HG02885 (cell line): Measurements from ENCODE around the gene CYSRT1.

ENCODE experiments used
- ATAC-seq: cut with Tn5 transposase; IDR thresholded peaks from one replicate; pipeline ENCODE4 v1.9.1; 2021; ENCODE audit warnings: mild to moderate bottlenecking; ENCODE audit not compliant: unreplicated experiment, poor library complexity

The CYSRT1 gene, protein sequence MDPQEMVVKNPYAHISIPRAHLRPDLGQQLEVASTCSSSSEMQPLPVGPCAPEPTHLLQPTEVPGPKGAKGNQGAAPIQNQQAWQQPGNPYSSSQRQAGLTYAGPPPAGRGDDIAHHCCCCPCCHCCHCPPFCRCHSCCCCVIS

DNA sequence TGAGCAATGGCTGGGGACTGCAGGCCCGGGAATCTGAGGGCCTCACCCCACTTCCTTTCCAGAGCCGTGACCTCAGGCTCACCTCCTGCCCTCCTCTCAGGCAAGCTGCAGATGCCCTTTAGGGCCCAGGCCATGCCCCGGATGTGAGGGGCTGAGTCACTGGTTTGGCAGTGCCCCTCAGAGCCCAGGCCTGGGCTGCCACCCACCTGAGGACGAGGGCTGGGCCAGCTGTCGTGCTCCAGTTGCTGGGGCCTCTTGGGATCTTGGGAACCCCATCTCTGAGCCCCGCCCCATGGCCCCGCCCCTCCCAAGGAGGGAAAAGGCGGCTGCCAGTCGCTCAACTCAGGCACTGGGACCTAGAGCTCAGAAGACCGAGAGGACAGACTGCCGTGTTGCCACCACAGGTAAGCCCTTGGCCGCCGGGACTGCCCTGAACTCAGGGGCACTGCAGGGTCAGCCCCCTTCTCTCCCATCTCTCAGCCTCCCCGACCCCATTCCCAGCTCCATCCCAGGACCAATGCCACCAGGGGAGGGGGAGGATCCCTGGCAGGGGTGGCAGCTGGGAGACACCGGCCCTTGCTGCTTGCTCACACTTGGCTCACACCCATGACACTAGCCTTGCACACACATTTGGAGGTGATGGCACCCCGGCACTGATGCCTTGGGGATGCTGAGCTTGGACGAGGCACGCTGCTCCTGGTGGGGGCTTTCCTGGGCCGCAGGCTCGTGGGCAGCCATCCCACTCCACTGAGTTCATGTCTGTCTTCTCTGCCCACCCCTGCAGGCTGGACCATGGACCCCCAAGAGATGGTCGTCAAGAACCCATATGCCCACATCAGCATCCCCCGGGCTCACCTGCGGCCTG, at the start of gene CYSRT1:
Gene CYSRT1, plus strand, starts transcription at position 345 of the 865 bp plus-strand sequence. Its CDS starts 448 bp downstream, at position 793.
- no peak for ATAC-seq

DNA sequence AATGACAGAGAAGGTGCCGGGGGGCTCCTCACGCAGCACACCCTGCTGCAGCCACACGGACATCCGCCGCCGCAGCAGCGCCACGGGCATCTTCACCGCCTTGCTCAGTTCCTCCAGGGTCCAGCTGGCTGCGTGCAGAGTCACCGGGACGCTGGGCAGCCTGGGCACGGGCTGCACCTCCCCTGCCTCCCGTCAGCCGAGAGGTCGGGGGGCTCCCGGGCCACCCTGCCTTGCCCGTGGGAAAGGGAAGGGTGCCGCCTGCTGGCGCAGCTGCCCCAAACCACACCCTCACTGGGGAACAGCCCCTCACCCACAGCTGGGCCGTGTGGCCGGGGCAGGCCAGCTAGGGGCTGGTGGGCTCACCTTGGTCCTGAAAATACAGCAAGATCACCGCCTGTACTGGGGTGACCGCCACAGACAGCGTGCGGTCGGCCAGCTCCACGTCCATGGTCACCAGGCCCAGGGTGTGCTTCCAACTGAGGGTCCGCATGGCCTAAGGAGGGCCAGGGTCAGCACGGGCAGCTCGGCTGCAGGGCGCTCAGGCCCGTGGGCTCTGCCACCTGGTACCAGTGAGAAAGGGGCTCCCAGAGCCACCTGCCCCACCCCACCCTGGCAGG, 49.5 kb upstream of the CYSRT1 start:
- no peak for ATAC-seq

DNA sequence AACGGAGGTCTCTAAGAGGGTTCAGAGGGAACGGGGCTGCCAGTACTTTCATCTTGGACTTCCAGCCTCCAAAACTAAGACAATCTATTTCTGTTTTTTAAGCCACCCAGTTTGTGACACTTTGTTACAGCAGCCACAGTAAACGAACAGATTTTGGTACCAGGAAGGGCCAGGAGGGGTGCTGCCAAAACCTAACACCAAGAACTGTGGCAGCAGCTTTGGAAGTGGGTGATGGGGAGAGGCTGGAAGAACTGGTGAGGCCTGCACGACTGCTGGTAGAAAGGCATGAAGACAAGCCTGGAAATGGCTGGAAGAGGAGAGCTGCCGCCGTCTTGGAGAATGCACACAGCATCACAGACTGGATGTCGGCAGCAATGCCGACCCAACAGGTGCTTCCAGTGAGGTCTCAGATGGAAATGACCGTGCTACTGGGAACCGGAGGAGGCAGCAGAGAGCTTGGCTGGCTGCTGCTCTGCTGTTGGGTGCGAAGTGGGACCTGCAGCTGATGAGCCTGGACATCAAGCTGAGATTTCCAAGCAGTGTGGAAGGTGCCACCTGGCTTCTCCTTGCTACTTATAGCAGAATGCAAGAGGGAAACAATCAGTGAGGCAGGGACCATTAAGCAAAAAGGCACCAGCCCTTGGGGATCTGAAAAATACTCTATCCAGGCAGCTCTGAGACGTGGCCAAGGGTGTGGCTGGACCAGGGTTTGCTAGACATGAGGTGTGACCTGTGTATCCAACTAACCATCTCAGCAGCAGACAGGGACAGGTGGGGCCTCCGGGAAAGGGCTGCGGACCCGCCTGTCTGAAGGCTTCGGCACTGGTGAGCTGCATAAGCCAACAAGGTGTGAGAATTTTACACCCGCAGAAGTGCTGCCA, 48.4 kb upstream of the CYSRT1 start:
- ATAC-seq, result no peak

DNA sequence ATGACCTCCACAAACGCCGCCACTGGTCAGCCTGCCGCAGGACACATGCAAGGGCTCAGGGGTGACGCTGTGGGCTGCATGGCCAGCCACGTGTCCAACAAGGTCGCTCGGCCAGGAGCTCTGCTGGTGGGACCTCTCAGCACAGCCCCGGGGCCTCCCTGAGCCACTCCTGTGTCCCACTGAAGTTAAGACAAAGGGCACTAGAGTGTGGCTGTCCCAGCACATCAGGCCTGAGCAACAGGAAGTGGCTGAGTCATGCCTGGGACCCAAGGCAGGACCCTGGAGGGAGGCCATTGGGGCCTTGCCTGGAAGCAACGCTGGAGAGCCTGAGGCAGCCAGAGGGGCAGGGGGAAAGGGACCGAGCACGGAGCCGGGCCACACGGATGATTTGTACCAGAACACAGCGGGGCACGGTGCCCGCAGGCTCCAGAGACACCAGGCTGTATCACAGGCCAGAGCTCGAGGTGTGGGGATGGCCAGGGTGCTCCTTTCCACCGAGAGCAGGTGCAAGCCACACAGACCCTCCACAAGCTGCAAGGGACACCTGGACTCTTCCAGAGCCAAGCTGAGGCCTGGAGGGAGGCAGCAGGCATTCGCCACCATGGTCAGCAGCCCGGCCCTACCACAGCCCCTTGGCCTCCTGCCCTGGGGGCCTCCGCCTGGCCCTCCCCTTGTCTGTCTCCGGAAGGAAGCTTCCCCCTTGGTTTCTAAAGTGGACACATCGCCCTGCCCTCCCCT, 46.6 kb upstream of the CYSRT1 start:
- ATAC-seq, result no peak

DNA sequence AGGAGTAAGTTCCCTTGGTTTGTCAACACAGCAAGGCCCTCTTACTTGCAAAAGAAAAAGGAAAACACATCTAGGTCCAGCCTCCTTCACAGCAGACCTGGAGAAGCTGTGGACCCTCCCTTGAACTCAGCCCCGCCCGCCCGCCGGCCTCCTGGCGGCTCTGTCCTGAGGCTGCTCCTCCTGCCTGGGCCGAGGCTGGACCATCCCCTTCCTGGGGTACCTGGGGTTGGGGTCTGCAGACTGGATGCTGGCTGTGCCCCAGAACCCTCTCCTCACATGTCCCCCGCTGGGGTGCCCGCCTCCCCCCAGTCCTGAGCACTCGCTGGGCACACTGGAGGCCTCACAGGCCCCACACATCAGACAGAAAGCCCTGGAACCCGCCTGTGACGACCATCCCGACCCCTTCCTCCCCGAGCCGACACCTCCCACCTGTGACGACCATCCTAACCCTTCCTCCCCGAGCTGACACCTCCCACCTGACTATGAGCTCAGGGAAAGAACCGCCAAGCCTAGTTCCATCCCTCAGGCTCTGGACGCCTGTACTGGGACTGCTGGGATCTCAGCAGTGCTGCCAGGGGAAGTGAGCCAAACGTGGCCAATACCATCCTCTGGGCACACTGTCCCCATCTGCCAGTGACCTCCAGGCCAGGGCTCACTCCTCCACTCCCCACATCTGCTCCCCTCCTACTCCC, 45.9 kb upstream of the CYSRT1 start:
- ATAC-seq, result no peak

DNA sequence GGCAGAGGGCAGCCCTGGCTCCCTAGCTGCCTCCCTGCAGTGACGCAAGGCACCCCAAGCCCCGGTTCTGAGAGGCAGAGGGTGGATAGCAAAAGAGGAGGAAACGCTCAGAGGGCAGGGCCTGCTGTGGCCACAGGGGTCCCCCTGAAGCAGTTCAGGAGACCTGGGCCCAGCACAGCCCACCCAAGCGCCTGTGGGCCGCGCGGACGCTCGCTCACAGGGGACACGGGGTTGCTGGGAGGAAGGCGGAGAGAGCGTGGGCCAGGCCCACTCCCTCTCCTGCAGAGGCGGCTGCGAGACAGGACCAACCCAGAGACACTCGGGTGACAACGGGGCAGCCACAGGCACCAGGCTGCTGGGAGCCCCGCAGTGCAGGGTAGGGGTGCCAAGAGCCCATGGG, 45.2 kb upstream of the CYSRT1 start:
- no peak for ATAC-seq

DNA sequence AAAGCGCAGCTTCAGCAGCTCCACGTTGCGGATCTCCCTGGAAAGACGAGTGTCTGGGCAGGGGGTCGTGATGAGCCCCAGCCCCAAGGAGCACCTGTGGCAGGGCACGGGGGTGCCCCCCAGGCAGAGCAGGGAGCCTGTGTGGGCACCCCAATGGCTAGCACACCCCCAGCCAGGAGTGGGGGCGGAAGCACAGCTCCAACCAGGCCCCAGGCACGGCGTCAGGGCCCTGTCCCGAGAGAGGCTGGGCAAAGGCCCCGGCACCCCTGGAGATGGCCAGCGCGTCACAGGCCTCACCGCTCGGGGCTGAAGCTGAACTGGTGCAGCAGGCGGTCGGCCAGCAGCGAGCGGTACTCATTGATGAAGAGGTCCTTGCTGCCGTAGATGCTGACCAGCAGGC, 44.5 kb upstream of the CYSRT1 start:
- ATAC-seq, result no peak

DNA sequence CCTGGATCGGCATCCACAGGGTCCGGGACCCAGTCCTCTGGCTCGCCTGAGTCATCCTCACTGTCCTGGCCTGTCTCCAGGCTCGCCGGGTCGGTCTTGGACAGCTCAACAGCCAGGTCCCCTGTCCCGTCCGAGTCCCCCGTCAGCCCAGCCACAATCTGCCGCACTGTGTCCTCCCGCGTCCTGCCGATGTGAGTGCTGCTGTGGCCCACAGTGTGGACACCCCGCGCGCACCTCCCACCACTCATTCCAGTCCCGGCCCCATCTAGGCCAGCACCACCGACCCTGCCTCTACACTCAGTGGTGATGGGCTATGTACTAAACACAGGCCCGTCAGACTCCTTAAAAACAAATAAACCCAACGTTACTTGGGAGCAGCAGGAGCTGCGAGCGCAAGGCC, 43.3 kb upstream of the CYSRT1 start:
- no peak for ATAC-seq

DNA sequence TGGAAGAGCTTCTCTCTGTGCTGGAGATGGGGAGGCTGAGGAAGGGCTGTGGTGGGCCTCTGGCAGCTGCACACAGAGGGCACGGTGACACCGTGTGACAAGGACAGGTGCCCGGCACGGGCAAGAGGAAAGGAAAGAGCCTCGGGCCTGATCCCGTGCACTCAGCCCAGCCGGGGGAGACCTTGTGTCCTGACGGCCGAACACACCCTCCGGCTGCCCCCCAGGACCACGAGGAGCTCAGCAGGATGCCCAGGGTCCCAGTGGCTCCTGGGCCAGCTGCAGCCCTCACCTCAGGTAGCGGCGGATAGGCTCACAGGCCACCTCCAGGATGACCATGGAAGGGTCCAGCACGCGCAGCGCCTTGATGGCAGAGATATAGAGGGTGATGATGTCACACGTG, 42.1 kb upstream of the CYSRT1 start:
- no peak for ATAC-seq

DNA sequence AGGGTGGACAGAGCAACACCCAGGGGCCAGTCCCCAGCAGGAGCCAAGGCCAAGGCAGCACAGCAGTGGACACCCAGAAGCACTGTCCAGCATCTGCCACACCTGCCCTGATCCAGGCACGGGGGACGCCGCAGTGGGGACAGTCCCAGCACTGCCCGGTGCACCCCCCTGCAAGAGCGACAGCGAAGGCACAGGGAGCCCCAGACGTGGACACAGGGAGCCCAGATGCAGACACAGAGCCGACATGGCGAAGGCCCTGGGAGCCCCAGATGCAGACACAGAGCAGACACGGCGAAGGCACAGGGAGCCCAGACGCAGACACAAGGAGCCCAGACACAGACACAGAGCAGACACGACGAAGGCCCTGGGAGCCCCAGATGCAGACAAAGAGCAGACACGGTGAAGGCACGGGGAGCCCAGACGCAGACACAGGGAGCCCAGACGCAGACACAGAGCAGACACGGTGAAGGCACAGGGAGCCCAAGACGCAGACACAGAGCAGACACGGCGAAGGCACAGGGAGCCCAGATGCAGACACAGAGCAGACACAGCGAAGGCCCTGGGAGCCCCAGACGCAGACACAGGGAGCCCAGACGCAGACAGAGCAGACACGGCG, 40.9 kb upstream of the CYSRT1 start:
- ATAC-seq, result no peak

DNA sequence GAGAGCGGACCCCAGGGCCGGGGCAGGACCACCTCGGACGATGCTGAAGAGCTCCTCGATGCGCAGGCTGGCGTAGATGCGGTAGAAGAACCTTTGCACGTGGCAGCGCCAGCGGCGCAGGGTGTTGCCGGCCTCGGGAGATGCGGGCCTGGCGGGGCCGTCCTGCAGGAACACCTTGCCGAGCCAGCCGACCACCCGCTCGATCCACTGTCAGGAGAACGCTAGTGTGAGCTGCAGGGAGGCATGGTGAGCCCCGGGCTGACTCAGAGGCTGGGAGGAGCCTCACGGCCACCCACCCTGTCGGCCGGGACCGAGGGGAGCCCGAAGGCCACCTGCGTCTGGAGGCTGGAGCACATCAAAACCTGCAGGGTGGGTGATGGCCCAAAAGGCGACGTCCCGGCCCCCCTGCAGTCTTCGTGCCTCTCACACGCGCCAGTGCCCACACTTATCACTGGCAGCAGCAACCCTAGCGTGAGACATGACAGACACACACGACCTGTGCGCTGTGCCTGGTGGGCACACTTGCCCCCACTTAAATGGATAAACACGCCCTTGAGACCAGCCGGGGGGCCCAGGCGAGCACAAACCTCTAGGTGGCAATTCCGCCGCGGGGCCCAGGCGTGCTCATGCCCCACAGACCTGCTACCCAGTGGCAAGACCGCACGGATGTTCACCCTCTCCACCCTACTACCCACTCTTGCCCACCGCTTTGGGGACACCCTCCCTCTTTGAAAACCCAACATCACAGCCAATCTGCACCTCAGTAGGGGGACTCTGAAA, 39.9 kb upstream of the CYSRT1 start:
- ATAC-seq, result no peak

DNA sequence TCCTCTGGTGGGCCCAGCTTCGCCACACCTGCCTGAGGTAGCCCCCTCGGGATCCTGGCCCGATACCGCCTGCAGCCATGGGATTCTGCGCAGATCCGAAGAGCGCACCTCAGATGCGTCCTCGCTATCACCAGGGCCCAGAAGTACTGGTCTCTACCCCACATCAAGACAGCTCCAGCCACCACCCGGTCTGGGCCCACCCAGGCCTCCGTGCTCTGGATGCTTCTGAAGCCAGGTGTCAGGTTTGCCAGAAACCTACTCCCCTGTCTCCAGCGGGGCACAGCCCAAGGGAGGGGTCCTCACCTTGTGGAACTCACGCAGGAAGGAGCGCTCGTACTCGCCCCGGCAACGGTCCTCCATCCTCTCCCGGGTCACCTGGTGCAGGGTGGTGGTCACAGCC, 39.1 kb upstream of the CYSRT1 start:
- ATAC-seq, result no peak

DNA sequence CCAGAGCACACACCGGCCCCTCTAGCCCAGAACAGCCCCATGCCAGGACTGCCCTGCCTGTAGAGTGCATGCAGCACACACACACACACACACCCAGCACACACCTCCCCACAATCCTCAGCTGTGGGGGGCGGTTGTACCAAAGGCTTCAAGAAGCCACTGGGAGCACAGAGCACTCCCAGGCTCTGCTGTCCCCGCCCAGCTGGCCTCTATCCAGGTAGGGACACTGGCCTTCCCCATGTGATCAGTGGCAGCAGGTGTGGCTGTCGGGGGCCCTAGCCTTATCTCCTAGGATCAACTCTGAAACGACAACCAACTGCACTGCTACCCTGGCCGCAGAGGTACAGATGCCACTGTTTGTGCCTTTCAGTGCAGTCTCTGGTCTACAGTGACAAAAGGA, 38.6 kb upstream of the CYSRT1 start:
- no peak for ATAC-seq

DNA sequence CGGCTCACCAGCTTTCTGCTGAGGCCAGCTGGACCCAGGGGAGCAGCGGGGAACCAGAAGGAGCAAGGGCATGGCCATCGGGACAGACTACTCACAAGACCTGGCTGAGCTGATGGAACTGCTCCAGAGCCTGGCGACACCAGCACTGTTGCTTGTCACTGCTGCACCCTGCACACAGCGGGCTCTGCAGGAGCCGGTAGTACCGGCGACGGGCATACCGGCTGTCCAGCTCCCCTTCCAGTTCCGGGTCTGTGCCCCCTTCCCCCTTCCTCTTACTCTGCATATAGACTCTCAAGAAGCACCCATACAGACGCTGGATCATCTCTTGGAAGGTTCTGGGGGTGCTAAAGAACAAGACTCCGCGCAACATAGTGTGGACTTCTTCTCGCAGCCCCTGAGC, 37.6 kb upstream of the CYSRT1 start:
- no peak for ATAC-seq

DNA sequence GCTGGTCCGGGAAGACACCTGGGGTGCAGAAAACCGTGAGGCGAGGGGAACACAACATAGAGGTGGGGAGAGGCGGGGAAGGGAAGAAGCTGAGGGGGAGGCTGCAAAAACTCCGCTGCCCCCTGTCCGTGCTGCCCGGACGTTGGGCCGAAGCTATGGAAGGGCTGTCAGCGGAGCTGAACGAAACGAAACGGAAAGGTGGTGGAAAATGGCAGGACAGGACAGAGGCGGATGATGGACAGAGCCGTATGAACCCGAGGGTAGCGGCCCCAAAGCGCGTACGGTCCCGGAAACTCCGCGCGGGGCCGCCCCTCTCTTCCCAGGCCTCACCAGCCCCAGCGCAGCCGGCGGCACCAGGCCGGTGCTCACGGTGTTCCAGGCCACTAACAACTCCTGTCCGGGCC, 36.9 kb upstream of the CYSRT1 start:
- no peak for ATAC-seq

DNA sequence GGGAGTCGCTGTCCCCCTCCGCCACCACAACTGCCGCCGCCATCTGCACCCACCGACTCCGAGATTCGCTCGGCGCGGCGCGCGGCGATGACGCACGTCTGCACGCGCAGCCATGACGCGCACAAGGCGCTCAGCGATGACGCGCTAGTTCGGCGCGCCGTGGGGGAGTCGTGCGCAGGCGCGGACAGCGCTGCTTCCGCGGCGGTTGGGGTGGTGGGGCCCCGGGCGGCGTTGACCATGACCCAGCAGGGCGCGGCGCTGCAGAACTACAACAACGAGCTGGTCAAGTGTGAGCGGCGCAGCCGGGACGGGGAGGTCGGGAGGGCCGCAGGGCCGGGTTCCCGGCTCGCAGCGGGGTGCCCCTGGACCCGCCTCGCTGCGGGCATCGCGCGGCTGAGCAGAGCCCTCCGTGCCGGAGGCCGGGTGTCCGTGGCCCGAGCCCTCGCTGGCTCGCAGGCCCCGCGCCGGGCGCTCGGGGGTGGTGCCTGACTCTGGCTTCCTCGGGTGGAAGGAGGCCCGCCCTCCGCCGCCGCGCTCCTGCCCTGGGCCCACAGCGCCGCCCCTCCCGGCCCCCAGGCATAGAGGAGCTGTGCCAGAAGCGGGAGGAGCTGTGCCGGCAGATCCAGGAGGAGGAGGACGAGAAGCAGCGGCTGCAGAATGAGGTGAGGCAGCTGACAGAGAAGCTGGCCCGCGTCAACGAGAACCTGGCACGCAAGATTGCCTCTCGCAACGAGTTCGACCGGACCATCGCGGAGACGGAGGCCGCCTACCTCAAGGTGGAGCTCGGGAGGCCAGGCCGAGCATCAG, 36.3 kb upstream of the CYSRT1 start, which contains the start of the genes ANAPC2 and SSNA1:
Gene ANAPC2, minus strand, starts transcription at position 71 of the 807 bp plus-strand sequence. Its CDS starts 28 bp downstream, at position 43.
Gene SSNA1, plus strand, starts transcription at position 187 of the 807 bp plus-strand sequence. Its CDS starts 51 bp downstream, at position 238.
- peak; percentile 85 for ATAC-seq
